Occipital lobe (tissue), 2 donors: ENCODE measurements around the gene SYCE1. TPM values are rescaled to one million over a fixed set of nuclear protein-coding genes. Genes with fewer than 3 reads are reported as not detected.

ENCODE experiments used
- DNase-seq: peaks from one replicate; lab custom pipeline; 2025; lab: John Stamatoyannopoulos, UW
- total RNA-seq: library from RNA; depleted of rRNA; stranded (reverse); fragments of >200 nt; gene quantifications from one replicate; pipeline ENCODE4 v1.2.3, GENCODE V29; 2014

Gene SYCE1
- total RNA-seq, 1 donor from 2014 or later: 0.94 TPM

DNA sequence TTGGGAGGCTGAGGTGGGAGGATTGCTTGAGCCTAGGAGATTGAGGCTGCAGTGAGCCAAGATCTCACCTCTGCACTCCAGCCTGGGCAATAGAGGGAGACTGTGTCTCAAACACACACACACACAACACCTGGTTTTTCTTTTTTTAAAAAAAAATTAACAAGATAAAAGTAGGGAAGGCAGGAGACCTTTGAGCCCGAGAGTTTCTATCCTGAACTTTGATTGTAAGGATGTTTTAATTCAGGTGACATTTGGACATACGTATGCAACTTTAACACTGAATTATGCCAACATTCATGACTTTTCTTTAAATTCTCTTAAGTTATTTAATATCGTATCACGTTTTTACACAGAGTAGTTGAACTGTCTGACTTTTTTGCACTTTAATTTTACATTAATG lies 49.9 kb downstream of the SYCE1 start:
- DNase-seq: no peak

GRCh38 chr10:133511907-133512528 lies 53.4 kb downstream of the SYCE1 start:
- no peak for DNase-seq

GRCh38 chr10:133511408-133511807 lies 54.0 kb downstream of the SYCE1 start:
- DNase-seq: no peak

GRCh38 chr10:133509700-133510099 lies 55.7 kb downstream of the SYCE1 start:
- DNase-seq: no peak

Other genes starting within 250 kb of the SYCE1 start
- 4.7 TPM for gene CALY, start 228.7 kb downstream of the SYCE1 start, total RNA-seq
- gene PRAP1, start 218.2 kb downstream of the SYCE1 start, total RNA-seq: not detected
- gene FUOM, start 207.6 kb downstream of the SYCE1 start, total RNA-seq: 6.9 TPM
- 28.2 TPM for gene ECHS1, start 192.2 kb downstream of the SYCE1 start, total RNA-seq
- 10.1 TPM for gene PAOX, start 186.3 kb downstream of the SYCE1 start, total RNA-seq
- gene MTG1, start 171.4 kb downstream of the SYCE1 start, total RNA-seq: 14.8 TPM
- 6.1 TPM for gene SPRN, start 141.0 kb downstream of the SYCE1 start, total RNA-seq
- gene SCART1, start 111.6 kb downstream of the SYCE1 start, total RNA-seq: 0.47 TPM
- gene CYP2E1, start 38.2 kb downstream of the SYCE1 start, total RNA-seq: 10.5 TPM
- not detected for gene FRG2B, start 61.2 kb upstream of the SYCE1 start, total RNA-seq